ENCODE measurements around the gene PCDHA13.

The PCDHA13 gene

DNA sequence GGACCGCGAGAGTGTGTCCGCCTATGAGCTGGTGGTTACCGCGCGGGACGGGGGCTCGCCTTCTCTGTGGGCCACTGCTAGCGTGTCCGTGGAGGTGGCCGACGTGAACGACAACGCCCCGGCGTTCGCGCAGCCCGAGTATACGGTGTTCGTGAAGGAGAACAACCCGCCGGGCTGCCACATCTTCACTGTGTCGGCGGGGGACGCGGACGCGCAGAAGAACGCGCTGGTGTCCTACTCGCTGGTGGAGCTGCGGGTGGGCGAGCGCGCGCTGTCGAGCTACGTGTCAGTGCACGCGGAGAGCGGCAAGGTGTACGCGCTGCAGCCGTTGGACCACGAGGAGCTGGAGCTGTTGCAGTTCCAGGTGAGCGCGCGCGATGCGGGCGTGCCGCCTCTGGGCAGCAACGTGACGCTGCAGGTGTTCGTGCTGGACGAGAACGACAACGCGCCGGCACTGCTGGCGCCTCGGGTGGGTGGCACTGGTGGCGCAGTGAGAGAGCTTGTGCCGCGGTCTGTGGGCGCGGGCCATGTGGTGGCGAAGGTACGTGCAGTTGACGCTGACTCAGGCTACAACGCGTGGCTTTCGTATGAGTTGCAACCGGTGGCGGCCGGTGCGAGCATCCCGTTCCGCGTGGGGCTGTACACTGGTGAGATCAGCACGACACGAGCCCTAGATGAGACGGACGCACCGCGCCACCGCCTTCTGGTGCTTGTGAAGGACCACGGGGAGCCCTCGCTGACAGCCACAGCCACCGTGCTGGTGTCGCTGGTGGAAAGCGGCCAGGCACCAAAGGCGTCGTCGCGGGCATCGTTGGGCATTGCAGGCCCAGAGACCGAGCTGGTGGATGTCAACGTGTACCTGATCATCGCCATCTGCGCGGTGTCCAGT is 46.1 kb upstream of the PCDHA13 start:
- H3K79me1 ChIP-seq (replicated peaks; ENCODE audit: low read length, poor library complexity, severe bottlenecking) = peaks cover 3% of the 10 kb centered on the region
- H3K27ac ChIP-seq (ENCODE audit: low read length, poor library complexity, severe bottlenecking) = no peak overlapping the region
- WGBS = 98% methylated on average over 103 of the region's 103 CpGs
- H2BK15ac ChIP-seq (ENCODE audit: low read depth, poor library complexity, severe bottlenecking) = no peak overlapping the region
- no peak overlapping the region for H2AK5ac ChIP-seq (ENCODE audit: low read length, severe bottlenecking)
- no peak overlapping the region for H3K23ac ChIP-seq (ENCODE audit: low read length in 2 of 2)
- H3K4ac ChIP-seq (ENCODE audit: low read depth in 1 of 2, low read length in 2 of 2) = no peak overlapping the region
- H4K91ac ChIP-seq (ENCODE audit: low read length) = no peak overlapping the region
- H2BK120ac ChIP-seq (ENCODE audit: low read depth, low read length) = no peak overlapping the region
- H3K4me3 ChIP-seq (ENCODE audit: insufficient read depth in 1 of 2, low read depth in 1 of 2, low read length in 2 of 2) = no peak overlapping the region
- no peak overlapping the region for H3K4me2 ChIP-seq (ENCODE audit: low read length, poor library complexity, severe bottlenecking)
- H2BK12ac ChIP-seq (ENCODE audit: low read length in 2 of 2) = no peak overlapping the region
- peaks cover 0 to 13% of the 10 kb centered on the region in 2 experiments for H3K36me3 ChIP-seq (ENCODE audit: control insufficient read depth in 1 of 2, insufficient read depth in 2 of 2, low read depth in 1 of 2, low read length in 2 of 2)
- no peak overlapping the region for H2BK5ac ChIP-seq (ENCODE audit: low read depth, low read length, poor library complexity, severe bottlenecking)
- H3K27me3 ChIP-seq (ENCODE audit: control insufficient read depth in 1 of 2, insufficient read depth in 1 of 2, low read length in 2 of 2) = no peaks in the 10 kb centered on the region
- H2AFZ ChIP-seq (ENCODE audit: low read depth, low read length) = no peak overlapping the region
- H3K9ac ChIP-seq (ENCODE audit: low read length) = no peak overlapping the region
- H3K4me1 ChIP-seq (ENCODE audit: control insufficient read depth, insufficient read depth, low read depth, low read length) = no peaks in the 10 kb centered on the region
- H3K14ac ChIP-seq (ENCODE audit: low read length in 2 of 2) = no peak overlapping the region
- H3K9me3 ChIP-seq (ENCODE audit: control insufficient read depth, low read length) = peaks cover 46% of the 10 kb centered on the region
- no peak overlapping the region for H3K18ac ChIP-seq (ENCODE audit: low read depth in 1 of 2, low read length in 2 of 2)
- no peak for DNase-seq
- no peak overlapping the region for H4K8ac ChIP-seq (ENCODE audit: low read length)

- Histone ChIP-seq H4K8ac (ENCODE audit: low read length) (no peak within 1 kb of the TSS), H3K14ac (ENCODE audit: low read length in 2 of 2) (no peak within 1 kb of the TSS), H2BK120ac (ENCODE audit: low read depth, low read length) (no peak within 1 kb of the TSS), H3K79me1 (replicated peaks; ENCODE audit: low read length, poor library complexity, severe bottlenecking) (no peaks in the 10 kb centered on the region), H2AFZ (ENCODE audit: low read depth, low read length) (no peak within 1 kb of the TSS), H3K4ac (ENCODE audit: low read depth in 1 of 2, low read length in 2 of 2) (no peak within 1 kb of the TSS), H4K91ac (ENCODE audit: low read length) (no peak within 1 kb of the TSS), H3K27ac (ENCODE audit: low read length, poor library complexity, severe bottlenecking) (no peak within 1 kb of the TSS), H3K27me3 (ENCODE audit: control insufficient read depth in 1 of 2, insufficient read depth in 1 of 2, low read length in 2 of 2) (no peaks in the 10 kb centered on the region), H2BK15ac (ENCODE audit: low read depth, poor library complexity, severe bottlenecking) (no peak within 1 kb of the TSS), H3K9me3 (ENCODE audit: control insufficient read depth, low read length) (peaks cover 39% of the 10 kb centered on the region), H2BK5ac (ENCODE audit: low read depth, low read length, poor library complexity, severe bottlenecking) (no peak within 1 kb of the TSS), H3K18ac (ENCODE audit: low read depth in 1 of 2, low read length in 2 of 2) (no peak within 1 kb of the TSS), H2BK12ac (ENCODE audit: low read length in 2 of 2) (no peak within 1 kb of the TSS), H3K9ac (ENCODE audit: low read length) (no peak within 1 kb of the TSS), H3K4me1 (ENCODE audit: control insufficient read depth, insufficient read depth, low read depth, low read length) (no peaks in the 10 kb centered on the region), H3K36me3 (ENCODE audit: control insufficient read depth in 1 of 2, insufficient read depth in 2 of 2, low read depth in 1 of 2, low read length in 2 of 2) (peaks cover 0 to 14% of the 10 kb centered on the region in 2 experiments), H2AK5ac (ENCODE audit: low read length, severe bottlenecking) (no peak within 1 kb of the TSS), H3K4me2 (ENCODE audit: low read length, poor library complexity, severe bottlenecking) (peak within 1 kb of the TSS; percentile 55), H3K23ac (ENCODE audit: low read length in 2 of 2) (no peak within 1 kb of the TSS), H3K4me3 (ENCODE audit: insufficient read depth in 1 of 2, low read depth in 1 of 2, low read length in 2 of 2) (peak within 1 kb of the TSS in 1 of 2 experiments; percentile 36)
- peak; percentile 55 for DNase-seq
- WGBS = 69% methylated on average over 45 of the region's 47 CpGs
These were observed 40.7 kb upstream of the PCDHA13 start, which contains the start of gene PCDHA8 for GRCh38 chr5:140840978-140841962. TSS of gene PCDHA8 (plus strand) at chr5:140841187. CDS start at chr5:140841322, 135 bp downstream.

- Histone ChIP-seq H4K91ac (ENCODE audit: low read length) (no peak overlapping the region), H3K23ac (ENCODE audit: low read length in 2 of 2) (no peak overlapping the region), H3K14ac (ENCODE audit: low read length in 2 of 2) (no peak overlapping the region), H3K4me3 (ENCODE audit: insufficient read depth in 1 of 2, low read depth in 1 of 2, low read length in 2 of 2) (no peak overlapping the region), H3K4me2 (ENCODE audit: low read length, poor library complexity, severe bottlenecking) (no peak overlapping the region), H2AK5ac (ENCODE audit: low read length, severe bottlenecking) (no peak overlapping the region), H4K8ac (ENCODE audit: low read length) (no peak overlapping the region), H2BK12ac (ENCODE audit: low read length in 2 of 2) (no peak overlapping the region), H3K9ac (ENCODE audit: low read length) (no peak overlapping the region), H2AFZ (ENCODE audit: low read depth, low read length) (no peak overlapping the region), H2BK15ac (ENCODE audit: low read depth, poor library complexity, severe bottlenecking) (no peak overlapping the region), H2BK120ac (ENCODE audit: low read depth, low read length) (no peak overlapping the region), H2BK5ac (ENCODE audit: low read depth, low read length, poor library complexity, severe bottlenecking) (no peak overlapping the region), H3K9me3 (ENCODE audit: control insufficient read depth, low read length) (peaks cover 38% of the 10 kb centered on the region), H3K27me3 (ENCODE audit: control insufficient read depth in 1 of 2, insufficient read depth in 1 of 2, low read length in 2 of 2) (no peaks in the 10 kb centered on the region), H3K36me3 (ENCODE audit: control insufficient read depth in 1 of 2, insufficient read depth in 2 of 2, low read depth in 1 of 2, low read length in 2 of 2) (peaks cover 0 to 11% of the 10 kb centered on the region in 2 experiments), H3K18ac (ENCODE audit: low read depth in 1 of 2, low read length in 2 of 2) (no peak overlapping the region), H3K79me1 (replicated peaks; ENCODE audit: low read length, poor library complexity, severe bottlenecking) (no peaks in the 10 kb centered on the region), H3K4me1 (ENCODE audit: control insufficient read depth, insufficient read depth, low read depth, low read length) (no peaks in the 10 kb centered on the region), H3K27ac (ENCODE audit: low read length, poor library complexity, severe bottlenecking) (no peak overlapping the region), H3K4ac (ENCODE audit: low read depth in 1 of 2, low read length in 2 of 2) (no peak overlapping the region)
- no peak for DNase-seq
- 97% methylated on average over 46 of the region's 87 CpGs for WGBS
These were observed 38.9 kb upstream of the PCDHA13 start for GRCh38 chr5:140842798-140843733.

Data from mesenchymal stem cell (in vitro differentiated cells and primary cell).